GM21526 (cell line): Measurements from ENCODE around the gene NTRK1.

ENCODE experiments used
- ATAC-seq: cut with Tn5 transposase; IDR thresholded peaks from one replicate; pipeline ENCODE4 v1.9.1; 2021; ENCODE audit warnings: moderate library complexity; ENCODE audit not compliant: unreplicated experiment, low FRiP score

Gene NTRK1

DNA sequence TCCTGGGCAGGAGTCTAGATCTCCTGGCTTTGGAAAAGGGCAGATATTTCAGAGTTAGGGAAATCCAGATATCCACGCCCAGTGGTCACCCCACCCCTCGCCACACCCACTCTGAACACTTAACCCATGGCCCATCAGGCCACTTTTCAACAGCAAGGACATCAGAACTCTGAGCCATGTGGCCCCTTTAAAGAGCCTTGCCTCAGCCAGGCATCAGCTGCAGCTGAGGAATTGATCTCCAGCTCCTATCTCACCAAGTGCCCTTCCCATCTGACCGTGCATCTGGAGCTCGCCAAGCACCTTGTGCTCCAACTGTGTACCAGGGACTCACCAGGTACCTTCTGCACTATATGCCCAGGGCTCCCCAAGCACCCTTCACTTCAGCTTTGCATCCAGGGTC, 23.8 kb upstream of the NTRK1 start:
- ATAC-seq = no peak

DNA sequence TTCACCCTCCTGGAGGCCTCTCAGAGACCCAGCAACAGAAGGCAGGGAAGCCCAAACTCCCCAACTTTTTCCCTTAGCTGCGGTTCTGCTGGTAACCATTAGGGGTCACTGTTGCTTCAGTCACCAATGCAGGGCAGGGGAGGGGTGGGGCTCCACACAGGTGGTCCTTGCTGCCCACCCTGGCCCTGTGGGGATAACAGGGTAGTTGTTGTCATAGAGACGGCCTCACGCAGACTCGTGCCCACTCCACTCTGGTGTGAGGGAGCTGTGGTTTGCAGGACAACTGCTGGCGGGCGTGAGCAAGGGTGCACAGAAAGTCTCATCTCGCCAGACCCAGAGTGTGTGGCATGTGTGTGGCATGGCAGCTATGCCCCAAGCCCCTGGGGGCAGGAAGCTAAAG, 21.7 kb upstream of the NTRK1 start:
- ATAC-seq = no peak

- ATAC-seq = no peak
These were observed 21.1 kb upstream of the NTRK1 start for GRCh38 chr1:156839426-156840109.

- no peak for ATAC-seq
These were observed 20.3 kb upstream of the NTRK1 start for GRCh38 chr1:156840186-156840897.

- no peak for ATAC-seq
These were observed 19.8 kb upstream of the NTRK1 start for GRCh38 chr1:156840898-156841279.

DNA sequence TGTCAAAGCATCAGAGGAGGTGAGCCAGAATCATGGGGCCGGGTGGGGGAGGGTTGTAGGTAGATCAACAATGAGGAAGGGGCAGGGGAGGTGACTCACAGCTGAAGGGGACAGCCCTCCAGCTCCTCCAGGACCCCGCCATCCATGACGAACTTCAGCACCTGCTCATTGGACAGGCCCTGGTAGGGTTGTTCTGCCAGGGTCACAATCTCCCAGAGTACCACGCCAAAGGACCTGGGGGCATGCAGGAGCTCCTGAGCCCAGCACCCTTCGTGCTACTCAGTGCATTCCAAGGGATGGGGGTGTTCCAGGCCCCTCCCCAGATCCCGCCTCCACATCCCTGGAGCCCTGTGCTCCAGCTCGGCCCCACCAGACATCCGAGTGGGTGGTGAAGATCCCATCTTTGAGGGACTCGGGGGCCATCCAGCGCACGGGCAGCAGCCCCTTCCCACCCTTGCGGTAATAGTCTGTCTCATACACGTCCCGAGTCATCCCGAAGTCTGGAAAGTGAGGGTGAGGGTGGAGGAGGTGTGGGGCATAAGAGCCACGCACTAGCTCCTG, 19.3 kb upstream of the NTRK1 start:
- ATAC-seq = no peak

DNA sequence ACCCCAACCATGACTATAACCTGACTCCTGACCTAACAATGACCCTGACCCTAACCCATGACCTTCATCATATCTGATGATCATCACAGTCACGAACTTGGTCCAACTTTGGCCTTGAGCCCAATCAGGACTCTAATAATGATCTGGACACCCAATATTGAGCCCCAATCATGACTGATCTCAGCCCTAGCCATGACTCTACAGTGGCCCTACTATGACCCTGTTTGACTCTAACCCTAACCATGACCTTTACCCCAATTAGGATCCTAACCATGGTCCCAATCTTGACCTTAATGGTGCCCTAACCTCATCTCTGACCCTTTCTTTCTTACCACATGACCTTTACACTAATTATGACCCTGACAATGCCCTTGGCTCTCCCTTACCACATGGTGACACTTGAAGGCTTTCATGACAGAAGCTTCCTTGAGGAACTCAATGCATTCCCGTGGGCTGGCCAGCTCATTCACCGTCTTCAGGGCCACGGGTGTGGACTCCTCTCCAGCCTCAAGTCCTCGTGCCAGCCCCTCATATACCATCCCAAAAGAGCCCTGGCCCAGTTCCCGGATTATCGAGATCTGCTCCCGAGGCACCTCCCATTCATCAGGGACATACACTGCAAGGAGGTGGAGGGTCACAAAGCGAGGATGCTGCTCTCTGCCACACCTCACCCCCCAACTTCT, 17.9 kb upstream of the NTRK1 start:
- ATAC-seq = no peak

DNA sequence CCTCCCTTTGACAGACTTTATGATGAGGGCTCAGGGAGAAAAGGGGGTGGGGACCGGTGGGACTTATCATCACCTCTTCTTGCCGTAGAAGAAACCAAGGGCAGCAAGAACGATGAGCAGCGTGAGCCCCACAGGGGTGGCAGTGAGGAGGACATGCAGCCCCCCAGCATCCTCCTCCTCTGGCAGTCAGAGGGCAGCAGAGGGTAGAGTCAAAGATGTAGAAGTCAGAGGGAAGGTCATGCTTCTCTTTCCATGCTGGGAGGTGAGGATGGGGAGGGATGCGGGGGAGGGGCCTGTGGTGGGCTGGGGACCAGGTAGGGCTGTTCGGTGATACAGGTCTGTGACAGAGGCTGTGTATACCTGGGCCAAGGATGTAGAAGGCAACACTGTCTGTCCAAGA, 16.6 kb upstream of the NTRK1 start:
- ATAC-seq = no peak

GRCh38 chr1:156844638-156845037, 16.0 kb upstream of the NTRK1 start:
- no peak for ATAC-seq

DNA sequence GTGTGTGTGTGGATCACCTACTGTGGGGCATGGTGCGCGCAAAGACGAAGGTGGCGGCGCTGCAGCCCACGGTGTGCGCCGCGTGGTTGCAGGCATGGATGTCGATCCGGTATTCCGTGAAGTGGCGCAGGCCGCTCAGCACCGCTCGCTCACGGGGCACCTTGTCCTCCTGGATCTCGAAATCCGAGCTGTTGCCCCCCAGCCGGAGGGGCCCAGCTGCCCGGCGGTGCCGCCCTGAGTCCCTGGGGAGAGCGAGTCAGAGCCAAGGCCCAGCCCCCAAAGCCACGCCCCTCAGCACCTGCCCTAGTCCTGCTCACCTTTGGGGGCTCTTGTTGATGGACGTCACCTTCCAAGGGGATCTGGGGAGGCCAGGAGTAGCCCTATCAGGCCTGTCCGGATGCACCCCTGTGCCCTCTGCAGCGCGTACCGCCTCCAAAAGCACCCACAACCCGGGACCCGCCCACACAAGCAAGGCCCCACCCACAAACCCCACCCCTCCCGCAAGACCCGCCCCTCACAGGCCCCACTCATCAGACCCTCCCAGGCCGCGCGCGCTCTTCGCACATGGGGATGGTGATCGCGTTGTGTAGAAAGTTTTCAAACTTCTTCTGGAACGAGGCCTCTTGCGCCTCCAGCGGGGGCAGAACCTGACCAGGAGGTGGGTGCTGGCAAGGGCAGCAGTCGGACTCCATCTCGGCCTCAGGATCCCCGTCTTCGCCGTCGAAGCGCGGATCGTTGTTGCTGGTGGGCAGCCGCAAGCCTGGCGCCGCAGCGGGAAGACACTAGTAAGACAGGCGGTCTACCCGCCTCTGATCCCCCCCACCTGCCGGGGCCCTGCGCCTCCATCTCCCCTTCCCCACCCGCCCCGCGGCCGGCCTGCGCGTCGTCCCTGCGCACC, 15.4 kb upstream of the NTRK1 start:
- ATAC-seq = no peak

DNA sequence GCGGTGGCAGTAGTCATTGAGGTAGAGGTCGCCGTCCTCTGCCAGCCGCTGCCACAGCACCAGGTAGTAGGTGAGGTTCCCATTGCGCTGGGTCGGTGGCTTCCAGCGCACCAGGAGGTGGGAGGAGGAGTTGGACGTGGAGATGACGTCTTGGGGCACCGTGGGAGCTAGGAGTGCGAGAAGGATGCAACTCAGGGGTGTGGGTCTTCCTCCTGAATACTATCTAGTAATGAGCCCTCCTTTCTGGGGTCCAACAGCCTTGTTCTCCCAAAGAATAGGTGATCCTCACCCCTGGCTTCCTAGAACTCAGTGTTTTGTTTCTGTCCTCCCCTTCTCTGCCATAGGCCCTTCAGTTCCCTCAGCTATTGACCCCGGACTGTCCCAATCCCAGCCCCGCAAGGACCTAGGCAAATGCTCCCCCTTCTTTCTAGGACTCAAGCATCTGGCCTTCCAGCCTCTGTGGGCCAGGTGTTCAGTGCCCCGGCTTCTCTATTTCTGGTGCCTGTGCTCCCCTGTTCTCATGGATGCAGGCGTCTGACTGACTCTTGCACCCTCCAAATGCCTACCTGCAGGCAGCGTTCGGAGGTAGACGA, 14.6 kb upstream of the NTRK1 start:
- ATAC-seq = no peak

DNA sequence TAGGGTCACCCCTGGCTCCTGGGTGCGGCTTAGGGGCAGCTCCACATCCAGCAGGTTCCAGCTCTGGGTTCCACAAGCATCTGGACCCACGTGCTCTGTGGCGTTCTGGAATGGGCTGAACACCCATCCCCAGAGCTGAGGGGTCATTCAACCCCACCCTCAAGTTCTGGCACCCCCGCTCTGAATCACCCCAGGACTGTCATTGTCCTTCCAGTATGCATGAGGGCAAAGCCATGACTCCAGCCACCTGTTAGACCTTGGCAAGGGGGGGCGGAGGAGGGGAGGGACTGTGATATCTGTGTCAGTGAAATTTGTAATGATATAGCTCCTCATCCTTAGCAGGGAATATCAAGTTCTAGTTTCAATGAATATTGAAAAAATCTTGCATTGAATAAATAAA, 14.0 kb upstream of the NTRK1 start:
- no peak for ATAC-seq

DNA sequence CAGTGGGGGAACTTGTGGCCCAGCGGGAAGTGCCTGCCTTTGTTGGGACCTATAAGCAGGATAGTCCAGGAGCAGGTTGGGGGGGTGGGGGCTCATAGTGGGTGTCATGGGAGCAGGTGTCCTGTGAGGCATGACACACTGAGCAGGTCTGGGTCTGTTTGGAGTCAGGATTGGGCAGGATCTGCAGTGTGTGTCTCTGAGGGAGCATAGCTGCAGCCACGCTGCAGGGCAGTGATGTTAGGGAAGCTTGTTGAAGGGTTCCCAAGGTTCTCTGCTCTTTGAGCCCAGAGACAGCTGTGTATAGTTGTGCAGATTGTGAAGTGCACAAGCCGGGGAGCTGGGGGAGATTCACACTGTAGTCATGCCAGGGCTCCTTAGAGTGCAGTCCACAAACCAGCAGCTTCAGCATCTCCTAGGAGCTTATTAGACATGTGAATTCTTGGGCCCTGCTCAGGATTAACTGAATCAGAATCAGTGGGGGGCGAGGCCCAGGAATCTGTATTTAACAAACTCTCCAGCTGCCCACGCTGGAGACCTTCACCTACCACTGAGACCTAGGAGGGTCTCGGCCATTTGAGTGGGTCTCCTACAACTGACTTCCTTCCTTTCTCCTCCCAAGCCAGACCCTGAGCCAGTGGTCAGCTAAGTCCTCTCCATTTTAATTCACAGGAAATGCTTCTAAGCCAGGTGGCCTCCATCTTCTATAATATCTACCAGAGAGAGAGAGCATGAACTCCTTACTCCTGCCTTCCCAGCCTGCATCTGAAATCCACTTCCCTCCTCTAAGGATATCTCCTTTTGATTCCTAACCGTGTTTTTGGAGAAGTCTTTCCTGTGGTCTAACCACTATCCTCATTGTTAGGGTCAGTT, 12.8 kb upstream of the NTRK1 start:
- no peak for ATAC-seq

GRCh38 chr1:156848461-156849150, 12.1 kb upstream of the NTRK1 start:
- no peak for ATAC-seq

- no peak for ATAC-seq
These were observed 11.5 kb upstream of the NTRK1 start for GRCh38 chr1:156849151-156849496.

GRCh38 chr1:156851779-156852417, 8.8 kb upstream of the NTRK1 start:
- ATAC-seq = no peak

GRCh38 chr1:156852418-156852874, 8.2 kb upstream of the NTRK1 start:
- no peak for ATAC-seq

- ATAC-seq = no peak
These were observed 6.9 kb upstream of the NTRK1 start for GRCh38 chr1:156853761-156854160.
